Subcutaneous adipose tissue (tissue), 4 donors: ENCODE data around the gene CEMIP. TPM values are rescaled to one million over a fixed set of nuclear protein-coding genes. Genes with fewer than 3 reads are reported as not detected.

ENCODE experiments used
- total RNA-seq, 4 donors: library from RNA; depleted of rRNA; stranded (reverse); fragments of >200 nt; gene quantifications; one replicate each; pipeline ENCODE4 v1.1.0, GENCODE V29; 2016
- TF ChIP-seq, protein P1 (sequence below): fragments of 450-650 bp; IDR thresholded peaks from one replicate; pipeline ENCODE4 v1.5.1; 2016; ENCODE audit warnings: low read depth, mild to moderate bottlenecking, control low read depth, antibody characterized with exemption, moderate library complexity

Gene CEMIP
- total RNA-seq, 4 donors from 2014 or later: 0.17 TPM; not detected in 3

DNA sequence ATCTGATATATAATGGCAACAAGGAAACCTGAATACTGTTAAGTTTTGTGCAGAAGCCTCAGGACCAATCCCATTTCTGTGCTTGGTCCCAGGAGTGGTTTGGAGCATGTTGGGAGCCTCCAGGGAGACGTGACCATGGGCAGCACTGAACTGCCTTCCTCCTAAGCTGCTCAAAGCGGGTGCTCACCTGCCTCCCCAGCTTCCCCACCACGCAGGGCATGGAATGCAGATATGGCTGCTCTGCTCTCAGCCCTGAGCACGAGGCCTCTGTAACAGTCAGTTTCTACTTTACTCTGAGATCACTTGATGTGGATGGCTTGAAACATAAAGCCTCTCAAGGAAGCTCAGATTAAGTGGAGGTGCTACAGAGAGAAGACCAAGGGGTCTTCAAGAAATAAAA lies 161.2 kb downstream of the CEMIP start:
- TF ChIP-seq, protein P1, sequence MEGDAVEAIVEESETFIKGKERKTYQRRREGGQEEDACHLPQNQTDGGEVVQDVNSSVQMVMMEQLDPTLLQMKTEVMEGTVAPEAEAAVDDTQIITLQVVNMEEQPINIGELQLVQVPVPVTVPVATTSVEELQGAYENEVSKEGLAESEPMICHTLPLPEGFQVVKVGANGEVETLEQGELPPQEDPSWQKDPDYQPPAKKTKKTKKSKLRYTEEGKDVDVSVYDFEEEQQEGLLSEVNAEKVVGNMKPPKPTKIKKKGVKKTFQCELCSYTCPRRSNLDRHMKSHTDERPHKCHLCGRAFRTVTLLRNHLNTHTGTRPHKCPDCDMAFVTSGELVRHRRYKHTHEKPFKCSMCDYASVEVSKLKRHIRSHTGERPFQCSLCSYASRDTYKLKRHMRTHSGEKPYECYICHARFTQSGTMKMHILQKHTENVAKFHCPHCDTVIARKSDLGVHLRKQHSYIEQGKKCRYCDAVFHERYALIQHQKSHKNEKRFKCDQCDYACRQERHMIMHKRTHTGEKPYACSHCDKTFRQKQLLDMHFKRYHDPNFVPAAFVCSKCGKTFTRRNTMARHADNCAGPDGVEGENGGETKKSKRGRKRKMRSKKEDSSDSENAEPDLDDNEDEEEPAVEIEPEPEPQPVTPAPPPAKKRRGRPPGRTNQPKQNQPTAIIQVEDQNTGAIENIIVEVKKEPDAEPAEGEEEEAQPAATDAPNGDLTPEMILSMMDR: no peak

DNA sequence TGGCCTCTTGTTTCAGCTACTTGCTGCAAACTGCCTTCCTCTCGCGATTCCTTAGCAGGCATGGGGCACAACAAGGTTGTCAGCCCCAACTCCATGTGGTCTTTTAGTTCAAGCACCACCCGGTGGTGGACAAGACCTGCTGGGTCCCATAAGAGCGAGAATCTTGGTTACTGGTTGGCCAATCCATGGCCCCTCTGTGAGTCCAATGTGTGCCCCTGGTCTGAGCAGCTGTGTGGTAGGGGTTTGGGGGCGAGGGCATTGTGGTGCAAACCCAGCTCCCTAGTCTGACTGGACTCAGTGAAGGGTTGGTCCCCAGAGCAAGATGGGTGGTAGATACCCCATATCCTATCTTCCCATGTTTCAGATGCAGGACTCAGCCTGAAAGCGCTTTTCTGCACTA lies 161.7 kb downstream of the CEMIP start:
- TF ChIP-seq, protein P1: no peak

DNA sequence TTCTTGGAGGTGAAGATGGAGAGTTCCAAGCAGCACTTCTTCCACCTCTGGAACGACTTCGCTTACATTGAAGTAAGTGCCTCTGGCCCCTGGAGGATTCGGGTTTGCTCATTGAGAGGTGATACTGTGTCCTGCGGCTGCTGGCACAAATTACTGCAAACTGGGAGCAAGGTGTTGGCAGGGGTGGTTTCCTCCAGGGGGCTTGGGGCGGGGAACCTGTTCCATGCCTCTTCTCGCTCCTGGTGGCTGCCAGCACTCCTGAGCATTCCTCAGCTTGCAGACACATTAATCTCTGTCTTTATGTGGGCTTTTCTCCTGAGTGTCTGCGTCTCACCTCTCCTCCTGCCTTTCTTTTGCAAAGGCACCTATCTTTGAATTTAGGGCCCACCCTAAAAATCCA lies 163.1 kb downstream of the CEMIP start:
- TF ChIP-seq, protein P1: no peak

DNA sequence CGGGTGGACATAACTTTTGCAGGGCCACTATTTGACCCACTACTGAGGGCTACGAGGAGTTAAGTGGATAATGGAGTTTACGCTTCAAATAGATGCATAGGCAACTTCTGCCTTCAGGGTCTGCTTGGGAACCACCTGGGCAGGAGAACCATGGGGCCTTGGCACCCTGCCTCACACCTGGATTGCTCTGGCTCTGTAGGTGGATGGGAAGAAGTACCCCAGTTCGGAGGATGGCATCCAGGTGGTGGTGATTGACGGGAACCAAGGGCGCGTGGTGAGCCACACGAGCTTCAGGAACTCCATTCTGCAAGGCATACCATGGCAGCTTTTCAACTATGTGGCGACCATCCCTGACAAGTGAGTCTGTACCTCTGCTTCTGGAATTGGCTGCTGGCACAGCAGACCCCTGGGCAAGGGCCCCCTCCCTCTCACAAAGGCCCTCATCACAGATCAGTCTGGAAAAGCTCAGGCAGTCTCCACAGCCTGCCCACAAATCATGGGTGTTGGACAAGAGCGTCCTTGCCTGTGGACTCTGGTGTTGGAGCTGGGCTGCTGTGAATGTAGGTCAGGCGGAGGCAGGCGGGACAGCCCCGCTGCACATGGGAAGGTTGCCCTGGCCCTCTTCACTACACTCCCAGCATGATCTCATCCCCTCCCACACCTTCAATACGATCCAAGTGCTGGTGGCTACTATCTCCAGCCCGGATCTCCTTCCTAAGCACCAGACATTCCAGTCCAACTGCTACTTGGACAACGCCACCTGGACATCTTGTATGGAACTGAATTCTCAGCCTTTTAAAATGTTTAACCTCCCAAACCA lies 163.8 kb downstream of the CEMIP start:
- TF ChIP-seq, protein P1: no peak

DNA sequence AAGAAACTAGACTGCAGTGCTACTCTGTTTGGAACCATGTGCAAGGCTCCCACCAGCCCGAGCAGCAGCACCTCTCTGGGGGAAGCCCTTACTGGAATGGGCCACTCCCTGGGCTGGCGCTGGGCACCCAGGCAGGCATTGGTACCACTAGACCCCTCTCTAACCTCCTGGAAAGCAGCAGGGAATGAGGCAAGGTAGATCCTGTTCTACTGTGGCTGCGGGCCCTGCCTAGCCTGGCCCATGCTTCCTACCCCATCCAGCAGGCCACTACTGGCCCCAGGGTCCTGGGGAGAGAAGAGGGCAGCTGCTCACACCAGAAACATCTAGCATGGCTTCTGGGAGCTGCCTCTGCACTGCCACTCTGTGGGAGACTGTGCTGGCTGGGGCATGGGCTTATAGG lies 165.6 kb downstream of the CEMIP start:
- TF ChIP-seq, protein P1: no peak

DNA sequence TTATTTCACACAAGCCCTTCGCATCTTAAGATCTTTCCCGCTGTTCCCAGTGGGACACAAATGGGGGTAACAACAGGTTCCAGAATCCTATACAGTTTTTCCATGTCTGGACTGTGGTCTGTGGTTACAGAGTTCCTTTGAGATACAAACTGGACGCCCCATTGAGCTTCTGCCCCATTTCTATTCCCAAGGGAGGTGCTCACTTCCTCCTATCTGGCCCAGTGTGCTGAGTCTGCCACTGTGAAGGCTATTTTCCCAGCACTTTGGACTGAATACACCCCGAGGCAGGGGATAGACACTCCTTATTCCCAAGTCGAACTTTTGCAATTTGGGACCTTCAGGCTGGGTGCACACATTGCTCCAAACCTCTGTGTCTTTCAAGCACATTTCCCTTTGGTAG lies 166.4 kb downstream of the CEMIP start:
- TF ChIP-seq, protein P1: no peak

DNA sequence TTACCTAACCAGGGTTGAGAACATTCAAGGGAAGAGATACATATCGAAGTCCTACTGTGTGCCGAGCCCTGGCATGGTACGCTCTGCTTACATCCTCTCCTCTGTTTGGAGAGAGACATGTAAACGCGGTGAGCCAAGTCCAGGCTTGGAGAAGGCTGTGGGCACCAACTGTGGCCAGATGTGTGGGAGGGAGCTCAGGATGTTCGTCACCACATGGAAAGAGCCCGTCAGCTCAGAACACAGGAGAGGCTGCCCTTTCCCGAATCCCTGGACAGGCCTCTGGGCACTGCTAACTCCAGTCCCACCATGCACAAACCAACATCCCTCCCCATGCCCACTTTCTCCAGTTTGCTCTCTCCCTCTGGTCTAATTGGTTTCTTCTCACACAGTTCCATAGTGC lies 167.4 kb downstream of the CEMIP start:
- TF ChIP-seq, protein P1: no peak
